DND-41 (cell line): ENCODE data around the gene RNF182.

Experiments
- ATAC-seq: fragments of 200-7000 bp; cut with Tn5 transposase; 3 replicates; pipeline ENCODE4 v1.9.1; 2021; ENCODE audit warnings: low read depth; ENCODE audit not compliant: insufficient read depth
- DNase-seq: peaks from one replicate; pipeline ENCODE4 v3.0.0-alpha.2; 2020
- H2AFZ ChIP-seq: 2 replicates; pipeline ENCODE4 v1.6.0; 2012; ENCODE audit warnings: low read depth, low read length
- H3K27ac ChIP-seq: 2 replicates; pipeline ENCODE4 v1.5.1; 2012; ENCODE audit warnings: low read length, inconsistent platforms
- H3K27me3 ChIP-seq: fragments of 200-600 bp; sonication (generic); 2 replicates; pipeline ENCODE4 v1.6.0; 2012; ENCODE audit warnings: low read length, mild to moderate bottlenecking, inconsistent platforms; ENCODE audit not compliant: insufficient read depth, poor library complexity
- H3K36me3 ChIP-seq: 2 replicates; pipeline ENCODE4 v1.5.1; 2012; ENCODE audit warnings: low read length, inconsistent platforms; ENCODE audit not compliant: insufficient read depth
- H3K4me1 ChIP-seq: 2 replicates; pipeline ENCODE4 v1.5.1; 2012; ENCODE audit warnings: mild to moderate bottlenecking, low read length; ENCODE audit not compliant: insufficient read depth
- H3K4me2 ChIP-seq: 2 replicates; pipeline ENCODE4 v1.6.0; 2012; ENCODE audit warnings: mild to moderate bottlenecking, moderate library complexity, low read length, inconsistent platforms; ENCODE audit not compliant: insufficient read depth
- H3K4me3 ChIP-seq, 2 experiments: fragments of 200-600 bp in 1 of 2; shearing (Covaris generic) in 1 of 2; 2 replicates each; pipeline ENCODE4 v1.5.1; 2012 to 2016; ENCODE audit warnings: inconsistent platforms in 2 of 2, low read length in 2 of 2, mild to moderate bottlenecking in 2 of 2, low read depth in 1 of 2, moderate library complexity in 1 of 2
- H3K79me2 ChIP-seq: 2 replicates; pipeline ENCODE4 v1.6.0; 2012; ENCODE audit warnings: low read length, inconsistent platforms; ENCODE audit not compliant: insufficient read depth
- H3K9ac ChIP-seq: 2 replicates; pipeline ENCODE4 v1.6.0; 2012; ENCODE audit warnings: low read depth, mild to moderate bottlenecking, inconsistent platforms, low read length, moderate library complexity
- H3K9me3 ChIP-seq: 2 replicates; pipeline ENCODE4 v1.5.1; 2012; ENCODE audit warnings: low read length, moderate library complexity, mild to moderate bottlenecking, inconsistent platforms; ENCODE audit not compliant: insufficient read depth, severe bottlenecking
- H4K20me1 ChIP-seq: 2 replicates; pipeline ENCODE4 v1.6.0; 2012; ENCODE audit warnings: low read length; ENCODE audit not compliant: insufficient read depth
- EZH2 ChIP-seq: IDR thresholded peaks from 3 replicates; pipeline ENCODE4 v1.6.1; 2012; ENCODE audit warnings: borderline replicate concordance, low read depth, mild to moderate bottlenecking, moderate library complexity, low read length, inconsistent platforms; ENCODE audit not compliant: severe bottlenecking
- TF ChIP-seq, protein P1 (sequence below): IDR thresholded peaks from 2 replicates; pipeline ENCODE4 v1.5.1; 2012; ENCODE audit warnings: borderline replicate concordance, low read length, moderate library complexity, mild to moderate bottlenecking; ENCODE audit not compliant: poor library complexity, severe bottlenecking; ENCODE audit errors: extremely low read depth

Gene RNF182

DNA sequence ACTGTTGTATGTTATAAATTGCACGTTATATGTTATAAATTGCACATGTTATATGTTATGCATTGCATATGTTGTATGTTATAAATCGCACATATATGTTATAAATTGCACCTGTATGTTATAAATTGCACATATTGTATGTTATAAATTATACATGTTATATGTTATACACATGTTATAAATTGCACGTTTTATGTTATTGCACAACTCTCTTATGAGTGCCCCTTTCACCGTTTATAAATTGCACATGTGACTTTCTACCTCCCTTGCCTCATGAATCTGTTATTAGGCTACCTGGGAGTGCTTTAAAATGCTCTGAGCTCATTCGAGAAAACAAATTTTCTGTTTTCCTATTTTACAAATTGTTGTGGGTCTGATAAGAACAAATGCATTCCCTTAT is 84.1 kb downstream of the RNF182 start:
- TF ChIP-seq, protein P1, sequence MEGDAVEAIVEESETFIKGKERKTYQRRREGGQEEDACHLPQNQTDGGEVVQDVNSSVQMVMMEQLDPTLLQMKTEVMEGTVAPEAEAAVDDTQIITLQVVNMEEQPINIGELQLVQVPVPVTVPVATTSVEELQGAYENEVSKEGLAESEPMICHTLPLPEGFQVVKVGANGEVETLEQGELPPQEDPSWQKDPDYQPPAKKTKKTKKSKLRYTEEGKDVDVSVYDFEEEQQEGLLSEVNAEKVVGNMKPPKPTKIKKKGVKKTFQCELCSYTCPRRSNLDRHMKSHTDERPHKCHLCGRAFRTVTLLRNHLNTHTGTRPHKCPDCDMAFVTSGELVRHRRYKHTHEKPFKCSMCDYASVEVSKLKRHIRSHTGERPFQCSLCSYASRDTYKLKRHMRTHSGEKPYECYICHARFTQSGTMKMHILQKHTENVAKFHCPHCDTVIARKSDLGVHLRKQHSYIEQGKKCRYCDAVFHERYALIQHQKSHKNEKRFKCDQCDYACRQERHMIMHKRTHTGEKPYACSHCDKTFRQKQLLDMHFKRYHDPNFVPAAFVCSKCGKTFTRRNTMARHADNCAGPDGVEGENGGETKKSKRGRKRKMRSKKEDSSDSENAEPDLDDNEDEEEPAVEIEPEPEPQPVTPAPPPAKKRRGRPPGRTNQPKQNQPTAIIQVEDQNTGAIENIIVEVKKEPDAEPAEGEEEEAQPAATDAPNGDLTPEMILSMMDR: no peak
- no peak for TF ChIP-seq EZH2
- Histone ChIP-seq H3K4me2 (no peak overlapping the region), H3K9me3 (no peaks in the 10 kb centered on the region), H3K4me3 (no peak overlapping the region), H4K20me1 (no peaks in the 10 kb centered on the region), H3K27ac (no peak overlapping the region), H3K79me2 (no peaks in the 10 kb centered on the region), H3K27me3 (peaks cover 17% of the 10 kb centered on the region), H2AFZ (no peak overlapping the region), H3K36me3 (no peaks in the 10 kb centered on the region), H3K9ac (no peak overlapping the region), H3K4me1 (no peaks in the 10 kb centered on the region)
- DNase-seq (no peak), ATAC-seq (no peak)

DNA sequence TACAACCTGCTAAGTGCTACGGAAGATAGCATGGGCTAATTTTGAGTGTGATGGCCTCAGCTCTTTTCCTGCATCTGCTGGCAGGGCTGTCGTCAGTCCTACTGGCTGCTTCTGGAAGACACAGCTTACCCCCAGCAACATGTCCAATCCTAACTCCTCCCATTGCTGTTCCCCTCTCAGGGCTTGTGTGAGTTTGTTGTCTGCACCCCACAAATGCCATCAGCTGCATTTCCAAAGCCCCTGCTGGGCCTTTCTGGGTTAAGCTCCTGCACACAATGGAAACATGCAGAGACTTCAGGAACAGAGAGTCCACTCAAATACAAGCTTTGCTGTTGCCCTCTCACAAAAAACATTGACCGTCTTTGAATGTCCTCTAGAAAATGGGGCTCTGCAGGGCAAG is 84.7 kb downstream of the RNF182 start:
- H2AFZ ChIP-seq: no peak overlapping the region
- no peak overlapping the region for H3K4me2 ChIP-seq
- H3K79me2 ChIP-seq: no peaks in the 10 kb centered on the region
- no peaks in the 10 kb centered on the region for H3K4me1 ChIP-seq
- no peak overlapping the region for H3K27ac ChIP-seq
- DNase-seq (no peak), ATAC-seq (no peak)
- H3K4me3 ChIP-seq: no peak overlapping the region
- peaks cover 17% of the 10 kb centered on the region for H3K27me3 ChIP-seq
- H3K36me3 ChIP-seq: no peaks in the 10 kb centered on the region
- H3K9ac ChIP-seq: no peak overlapping the region
- H3K9me3 ChIP-seq: no peaks in the 10 kb centered on the region
- TF ChIP-seq, protein P1: no peak
- H4K20me1 ChIP-seq: no peaks in the 10 kb centered on the region

DNA sequence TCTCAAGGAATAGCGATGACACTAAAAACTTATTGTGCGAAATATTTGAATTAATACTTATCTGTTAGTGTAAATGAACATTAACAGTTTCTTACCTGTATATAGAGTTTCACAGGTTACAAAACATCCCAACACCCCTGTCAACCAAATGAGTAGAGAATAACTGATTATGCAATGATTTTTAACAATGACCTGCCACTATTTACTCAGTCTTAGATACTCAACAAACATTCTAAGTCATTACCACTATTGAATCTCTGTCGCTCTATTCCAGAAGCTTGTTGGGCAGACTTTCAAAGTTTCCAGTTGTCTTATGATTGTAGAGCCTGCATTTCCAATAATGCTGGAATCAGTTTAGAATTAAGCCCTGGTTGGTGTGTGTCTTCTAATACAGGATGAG is 85.5 kb downstream of the RNF182 start:
- no peak overlapping the region for H3K27ac ChIP-seq
- H4K20me1 ChIP-seq: no peaks in the 10 kb centered on the region
- H2AFZ ChIP-seq: no peak overlapping the region
- H3K9me3 ChIP-seq: no peaks in the 10 kb centered on the region
- peaks cover 17% of the 10 kb centered on the region for H3K27me3 ChIP-seq
- no peak for TF ChIP-seq EZH2
- TF ChIP-seq, protein P1: no peak
- DNase-seq (no peak), ATAC-seq (no peak)
- H3K79me2 ChIP-seq: no peaks in the 10 kb centered on the region
- no peaks in the 10 kb centered on the region for H3K4me1 ChIP-seq
- no peak overlapping the region for H3K9ac ChIP-seq
- H3K36me3 ChIP-seq: no peaks in the 10 kb centered on the region
- no peak overlapping the region for H3K4me3 ChIP-seq
- H3K4me2 ChIP-seq: no peak overlapping the region
